GM23248 (cell line): ENCODE results near the gene RFX8.

Experiments
- EZH2 ChIP-seq: fragments of 200-600 bp; sonication (generic); IDR thresholded peaks from 2 replicates; pipeline ENCODE4 v1.6.1; 2018; ENCODE audit warnings: antibody characterized with exemption, mild to moderate bottlenecking; ENCODE audit not compliant: insufficient read depth, poor library complexity, severe bottlenecking
- EZH2phosphoT487 ChIP-seq: fragments of 200-600 bp; sonication (generic); IDR thresholded peaks from 2 replicates; pipeline ENCODE4 v1.6.1; 2018; ENCODE audit warnings: antibody characterized with exemption, moderate library complexity, mild to moderate bottlenecking, low read depth; ENCODE audit not compliant: insufficient read depth

DNA sequence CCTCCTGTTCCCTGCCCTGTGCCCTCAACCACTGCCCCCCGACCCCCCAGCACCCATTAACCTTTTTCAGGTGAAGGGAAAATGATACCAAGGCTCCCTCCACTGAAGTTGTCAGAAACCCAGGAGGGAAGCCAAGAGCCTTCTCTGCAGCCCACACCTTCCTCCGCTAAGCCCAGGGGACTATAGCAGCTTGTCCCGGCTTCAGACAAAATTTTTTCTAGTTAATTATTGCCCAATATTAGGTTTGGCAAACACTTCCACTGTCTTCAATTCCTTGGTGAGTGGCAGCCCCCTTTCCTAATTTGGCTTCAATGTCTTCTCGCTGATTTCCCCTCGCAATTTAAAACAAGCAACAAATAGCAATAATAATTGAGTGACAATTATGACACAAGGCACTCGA is 23.9 kb downstream of the RFX8 start:
- TF ChIP-seq EZH2 (no peak), EZH2phosphoT487 (no peak)
